Ectodermal cell (in vitro differentiated cells): ENCODE data around the gene STX10.
A peak's percentile ranks its signal among the peaks of the same experiment; 100 is the strongest.

Experiments
- H3K27ac ChIP-seq: 2 replicates; pipeline ENCODE4 v1.7.0; 2013; ENCODE audit warnings: mild to moderate bottlenecking, low read depth, low read length; ENCODE audit not compliant: insufficient read depth, poor library complexity, severe bottlenecking
- H3K27me3 ChIP-seq: 2 replicates; pipeline ENCODE4 v1.7.0; 2013; ENCODE audit warnings: mild to moderate bottlenecking, low read length; ENCODE audit not compliant: insufficient read depth, control insufficient read depth, poor library complexity, severe bottlenecking
- H3K36me3 ChIP-seq: one replicate; pipeline ENCODE4 v1.7.0; 2013; ENCODE audit warnings: low read length; ENCODE audit not compliant: control insufficient read depth, insufficient read depth
- H3K4me1 ChIP-seq: one replicate; pipeline ENCODE4 v1.7.0; 2013; ENCODE audit warnings: low read length; ENCODE audit not compliant: control insufficient read depth, insufficient read depth
- H3K4me3 ChIP-seq: 2 replicates; pipeline ENCODE4 v1.7.0; 2013; ENCODE audit warnings: low read depth, low read length, control low read depth; ENCODE audit not compliant: insufficient read depth
- H3K9me3 ChIP-seq: 2 replicates; pipeline ENCODE4 v1.7.0; 2013; ENCODE audit warnings: mild to moderate bottlenecking, low read length, moderate library complexity; ENCODE audit not compliant: control insufficient read depth
- WGBS, 2 experiments: methylation state at CpG; one replicate each; pipeline ENCODE4 v1.1.7; 2013; ENCODE audit warnings: missing lambda C conversion rate in 2 of 2; 5-methylcytosine and 5-hydroxymethylcytosine counted together

STX10 gene

GRCh38 chr19:13129384-13129783 lies 20.8 kb downstream of the STX10 start:
- 94 to 97% methylated on average over 9 of the region's 9 CpGs for WGBS, 2 experiments
- no peak overlapping the region for H3K27ac ChIP-seq
- no peaks in the 10 kb centered on the region for H3K9me3 ChIP-seq
- no peak overlapping the region for H3K4me3 ChIP-seq
- H3K36me3 ChIP-seq = no peaks in the 10 kb centered on the region
- no peaks in the 10 kb centered on the region for H3K27me3 ChIP-seq
- no peaks in the 10 kb centered on the region for H3K4me1 ChIP-seq

- 81 to 94% methylated on average over 1 of the region's 1 CpG for WGBS, 2 experiments
These were observed 21.6 kb downstream of the STX10 start for GRCh38 chr19:13128583-13128982.

GRCh38 chr19:13127811-13128575 lies 22.2 kb downstream of the STX10 start:
- 93 to 97% methylated on average over 6 of the region's 6 CpGs for WGBS, 2 experiments
- Histone ChIP-seq H3K36me3 (no peaks in the 10 kb centered on the region), H3K27ac (no peak overlapping the region), H3K27me3 (no peaks in the 10 kb centered on the region), H3K4me3 (no peak overlapping the region), H3K4me1 (no peaks in the 10 kb centered on the region), H3K9me3 (no peaks in the 10 kb centered on the region)

More at GRCh38 chr19:13128583-13128982, 21.6 kb downstream of the STX10 start:
- H3K4me1 ChIP-seq = no peaks in the 10 kb centered on the region
- H3K27ac ChIP-seq = no peak overlapping the region
- no peaks in the 10 kb centered on the region for H3K9me3 ChIP-seq
- no peaks in the 10 kb centered on the region for H3K27me3 ChIP-seq
- H3K36me3 ChIP-seq = no peaks in the 10 kb centered on the region
- no peak overlapping the region for H3K4me3 ChIP-seq

- no peaks in the 10 kb centered on the region for H3K27me3 ChIP-seq
- no peak overlapping the region for H3K4me3 ChIP-seq
- WGBS, 2 experiments = 87 to 95% methylated on average over 6 to 8 of the region's 9 CpGs
- H3K27ac ChIP-seq = no peak overlapping the region
- H3K4me1 ChIP-seq = no peaks in the 10 kb centered on the region
- no peaks in the 10 kb centered on the region for H3K36me3 ChIP-seq
- H3K9me3 ChIP-seq = no peaks in the 10 kb centered on the region
These were observed 23.1 kb downstream of the STX10 start for GRCh38 chr19:13127051-13127450.

- peaks cover 23% of the 10 kb centered on the region for H3K4me1 ChIP-seq
- H3K4me3 ChIP-seq = no peak overlapping the region
- H3K27ac ChIP-seq = no peak overlapping the region
- WGBS, 2 experiments = 89 to 91% methylated on average over 20 of the region's 20 CpGs
- no peaks in the 10 kb centered on the region for H3K36me3 ChIP-seq
- H3K27me3 ChIP-seq = no peaks in the 10 kb centered on the region
- no peaks in the 10 kb centered on the region for H3K9me3 ChIP-seq
These were observed 26.9 kb downstream of the STX10 start for GRCh38 chr19:13122980-13123957.

- Histone ChIP-seq H3K4me3 (no peak overlapping the region), H3K27ac (no peak overlapping the region), H3K36me3 (no peaks in the 10 kb centered on the region), H3K9me3 (no peaks in the 10 kb centered on the region), H3K27me3 (no peaks in the 10 kb centered on the region), H3K4me1 (peaks cover 23% of the 10 kb centered on the region)
- 94 to 95% methylated on average over 13 of the region's 13 CpGs for WGBS, 2 experiments
These were observed 27.8 kb downstream of the STX10 start for GRCh38 chr19:13122275-13122878.

- 94% methylated on average over 18 of the region's 18 CpGs for WGBS, 2 experiments
These were observed 28.5 kb downstream of the STX10 start for GRCh38 chr19:13121551-13122274.

GRCh38 chr19:13120817-13121216 lies 29.4 kb downstream of the STX10 start:
- peak overlapping the region; percentile 20 for H3K4me3 ChIP-seq
- WGBS, 2 experiments = 57 to 60% methylated on average over 10 of the region's 10 CpGs
- no peaks in the 10 kb centered on the region for H3K36me3 ChIP-seq
- H3K27me3 ChIP-seq = no peaks in the 10 kb centered on the region
- no peaks in the 10 kb centered on the region for H3K9me3 ChIP-seq
- H3K27ac ChIP-seq = no peak overlapping the region
- peaks cover 23% of the 10 kb centered on the region for H3K4me1 ChIP-seq

More at GRCh38 chr19:13121551-13122274, 28.5 kb downstream of the STX10 start:
- H3K27ac ChIP-seq = no peak overlapping the region
- H3K4me3 ChIP-seq = no peak overlapping the region
- no peaks in the 10 kb centered on the region for H3K36me3 ChIP-seq
- H3K9me3 ChIP-seq = no peaks in the 10 kb centered on the region
- peaks cover 23% of the 10 kb centered on the region for H3K4me1 ChIP-seq
- H3K27me3 ChIP-seq = no peaks in the 10 kb centered on the region

- 83% methylated on average over 9 of the region's 9 CpGs for WGBS, 2 experiments
- Histone ChIP-seq H3K9me3 (no peaks in the 10 kb centered on the region), H3K27ac (no peak overlapping the region), H3K4me3 (no peak overlapping the region), H3K4me1 (peaks cover 27% of the 10 kb centered on the region), H3K36me3 (no peaks in the 10 kb centered on the region), H3K27me3 (no peaks in the 10 kb centered on the region)
These were observed 30.1 kb downstream of the STX10 start for GRCh38 chr19:13120031-13120430.
